DOHH2 (cell line): ENCODE measurements around the gene ARAP3.

Source experiments
- H3F3A ChIP-seq: fragments of 200-600 bp; sonication (generic), shearing (Covaris generic); 2 replicates; pipeline ENCODE4 v1.6.0; 2016; ENCODE audit warnings: antibody characterized with exemption, mild to moderate bottlenecking; ENCODE audit not compliant: control insufficient read depth, insufficient read depth
- H3K27ac ChIP-seq: fragments of 200-600 bp; sonication (generic); 2 replicates; pipeline ENCODE4 v1.5.1; 2014; ENCODE audit warnings: low read depth, mild to moderate bottlenecking, low read length, moderate library complexity
- H3K27me3 ChIP-seq: fragments of 200-600 bp; sonication (generic); 2 replicates; pipeline ENCODE4 v1.6.1; 2014; ENCODE audit warnings: mild to moderate bottlenecking, low read length, mixed read lengths; ENCODE audit not compliant: control insufficient read depth
- H3K36me3 ChIP-seq: fragments of 200-600 bp; sonication (generic); 2 replicates; pipeline ENCODE4 v1.6.1; 2014; ENCODE audit warnings: mild to moderate bottlenecking, low read length, moderate library complexity, mixed read lengths; ENCODE audit not compliant: control insufficient read depth
- H3K4me1 ChIP-seq: fragments of 200-600 bp; sonication (generic); 2 replicates; pipeline ENCODE4 v1.6.1; 2014; ENCODE audit warnings: mild to moderate bottlenecking, low read length, mixed read lengths; ENCODE audit not compliant: control insufficient read depth
- H3K4me2 ChIP-seq: fragments of 200-600 bp; sonication (generic); 2 replicates; pipeline ENCODE4 v1.6.0; 2014; ENCODE audit warnings: mild to moderate bottlenecking, low read length, moderate library complexity
- H3K4me3 ChIP-seq: fragments of 200-600 bp; sonication (generic); 2 replicates; pipeline ENCODE4 v1.5.1; 2014; ENCODE audit warnings: mild to moderate bottlenecking, low read length, mixed read lengths
- H3K79me2 ChIP-seq: fragments of 200-600 bp; sonication (generic); 2 replicates; pipeline ENCODE4 v1.6.1; 2014; ENCODE audit warnings: mild to moderate bottlenecking, low read length, mixed read lengths; ENCODE audit not compliant: control insufficient read depth
- H3K9me2 ChIP-seq: fragments of 200-600 bp; sonication (generic); replicated peaks from 2 replicates; pipeline ENCODE4 v1.6.1; 2014; ENCODE audit warnings: mild to moderate bottlenecking, low read length, mixed read lengths; ENCODE audit not compliant: control insufficient read depth
- H3K9me3 ChIP-seq: fragments of 200-600 bp; sonication (generic); 2 replicates; pipeline ENCODE4 v1.6.1; 2014; ENCODE audit warnings: antibody characterized with exemption, low read length, mixed read lengths; ENCODE audit not compliant: control insufficient read depth, insufficient read depth
- H4K20me1 ChIP-seq: fragments of 200-600 bp; sonication (generic); 2 replicates; pipeline ENCODE4 v1.6.0; 2014; ENCODE audit warnings: low read depth, mild to moderate bottlenecking, antibody characterized with exemption, low read length, moderate library complexity; ENCODE audit not compliant: control insufficient read depth, insufficient read depth
- EZH2phosphoT487 ChIP-seq: fragments of 200-600 bp; sonication (generic); IDR thresholded peaks from 2 replicates; pipeline ENCODE4 v1.6.1; 2017; ENCODE audit warnings: borderline replicate concordance, mild to moderate bottlenecking, antibody characterized with exemption, low read length, moderate library complexity, mixed read lengths
- TF ChIP-seq, protein P1 (sequence below): fragments of 200-600 bp; sonication (generic); IDR thresholded peaks from one replicate; pipeline ENCODE4 v1.5.1; 2014; ENCODE audit warnings: antibody characterized with exemption, mild to moderate bottlenecking, low read depth, low read length; ENCODE audit not compliant: poor library complexity, severe bottlenecking

The ARAP3 gene

GRCh38 chr5:141605523-141606277, 76.3 kb downstream of the ARAP3 start:
- Histone ChIP-seq H3K27ac (peak overlapping the region; percentile 81), H3K4me1 (peaks cover 74% of the 10 kb centered on the region), H3K79me2 (peaks cover 84% of the 10 kb centered on the region), H3K9me2 (no peaks in the 10 kb centered on the region), H3K9me3 (no peaks in the 10 kb centered on the region), H3K4me3 (peak overlapping the region; percentile 43), H3K27me3 (no peaks in the 10 kb centered on the region), H4K20me1 (peaks cover 20% of the 10 kb centered on the region; the same call in 1 of the 2 replicates), H3F3A (peaks cover 17% of the 10 kb centered on the region), H3K4me2 (peak overlapping the region; percentile 57), H3K36me3 (peaks cover 3% of the 10 kb centered on the region)
- TF ChIP-seq EZH2phosphoT487, result no peak
- TF ChIP-seq, protein P1, sequence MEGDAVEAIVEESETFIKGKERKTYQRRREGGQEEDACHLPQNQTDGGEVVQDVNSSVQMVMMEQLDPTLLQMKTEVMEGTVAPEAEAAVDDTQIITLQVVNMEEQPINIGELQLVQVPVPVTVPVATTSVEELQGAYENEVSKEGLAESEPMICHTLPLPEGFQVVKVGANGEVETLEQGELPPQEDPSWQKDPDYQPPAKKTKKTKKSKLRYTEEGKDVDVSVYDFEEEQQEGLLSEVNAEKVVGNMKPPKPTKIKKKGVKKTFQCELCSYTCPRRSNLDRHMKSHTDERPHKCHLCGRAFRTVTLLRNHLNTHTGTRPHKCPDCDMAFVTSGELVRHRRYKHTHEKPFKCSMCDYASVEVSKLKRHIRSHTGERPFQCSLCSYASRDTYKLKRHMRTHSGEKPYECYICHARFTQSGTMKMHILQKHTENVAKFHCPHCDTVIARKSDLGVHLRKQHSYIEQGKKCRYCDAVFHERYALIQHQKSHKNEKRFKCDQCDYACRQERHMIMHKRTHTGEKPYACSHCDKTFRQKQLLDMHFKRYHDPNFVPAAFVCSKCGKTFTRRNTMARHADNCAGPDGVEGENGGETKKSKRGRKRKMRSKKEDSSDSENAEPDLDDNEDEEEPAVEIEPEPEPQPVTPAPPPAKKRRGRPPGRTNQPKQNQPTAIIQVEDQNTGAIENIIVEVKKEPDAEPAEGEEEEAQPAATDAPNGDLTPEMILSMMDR, result no peak

- Histone ChIP-seq H3K9me2 (no peaks in the 10 kb centered on the region), H3K9me3 (no peaks in the 10 kb centered on the region), H3F3A (peaks cover 17% of the 10 kb centered on the region), H3K27me3 (no peaks in the 10 kb centered on the region), H3K79me2 (peaks cover 87% of the 10 kb centered on the region), H3K27ac (no peak overlapping the region), H3K4me2 (0 out of 2 replicates have a peak overlapping the region, but pooled peaks have one; percentile 12), H3K4me1 (peaks cover 83% of the 10 kb centered on the region), H3K36me3 (no peaks in the 10 kb centered on the region; the same call in 1 of the 2 replicates), H4K20me1 (peaks cover 26% of the 10 kb centered on the region; the same call in 1 of the 2 replicates), H3K4me3 (no peak overlapping the region)
- TF ChIP-seq, protein P1, result no peak
- TF ChIP-seq EZH2phosphoT487, result no peak
Observed at GRCh38 chr5:141603923-141604717, 77.9 kb downstream of the ARAP3 start.
